ENCODE data around the gene SOX10.

DNA sequence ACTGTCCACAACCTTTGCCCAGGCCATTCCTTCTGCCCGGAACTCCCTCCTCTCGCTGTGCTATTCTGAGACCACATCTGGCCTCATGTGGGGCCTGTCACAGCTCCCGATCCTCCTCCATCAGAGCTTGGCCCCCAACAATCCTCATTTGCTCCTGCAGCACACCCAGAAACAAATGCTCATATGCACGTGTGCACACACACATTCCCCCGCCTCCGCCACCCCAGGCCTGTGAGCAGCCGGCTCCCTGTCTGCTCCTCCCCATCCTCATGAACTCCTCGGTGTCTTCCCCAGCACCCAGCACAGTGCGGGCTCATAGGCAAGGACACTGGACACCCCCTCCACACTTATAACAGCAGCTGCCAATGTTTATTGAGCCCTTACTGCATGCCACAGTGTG, 43.1 kb upstream of the SOX10 start:
- TF ChIP-seq NFRKB (IDR thresholded peaks at IDR 0.05) (no peak), FOXA1 (IDR thresholded peaks at IDR 0.05) (no peak)

Measured in HEK293T (cell line).